ENCODE results near the gene CTBP1.

DNA sequence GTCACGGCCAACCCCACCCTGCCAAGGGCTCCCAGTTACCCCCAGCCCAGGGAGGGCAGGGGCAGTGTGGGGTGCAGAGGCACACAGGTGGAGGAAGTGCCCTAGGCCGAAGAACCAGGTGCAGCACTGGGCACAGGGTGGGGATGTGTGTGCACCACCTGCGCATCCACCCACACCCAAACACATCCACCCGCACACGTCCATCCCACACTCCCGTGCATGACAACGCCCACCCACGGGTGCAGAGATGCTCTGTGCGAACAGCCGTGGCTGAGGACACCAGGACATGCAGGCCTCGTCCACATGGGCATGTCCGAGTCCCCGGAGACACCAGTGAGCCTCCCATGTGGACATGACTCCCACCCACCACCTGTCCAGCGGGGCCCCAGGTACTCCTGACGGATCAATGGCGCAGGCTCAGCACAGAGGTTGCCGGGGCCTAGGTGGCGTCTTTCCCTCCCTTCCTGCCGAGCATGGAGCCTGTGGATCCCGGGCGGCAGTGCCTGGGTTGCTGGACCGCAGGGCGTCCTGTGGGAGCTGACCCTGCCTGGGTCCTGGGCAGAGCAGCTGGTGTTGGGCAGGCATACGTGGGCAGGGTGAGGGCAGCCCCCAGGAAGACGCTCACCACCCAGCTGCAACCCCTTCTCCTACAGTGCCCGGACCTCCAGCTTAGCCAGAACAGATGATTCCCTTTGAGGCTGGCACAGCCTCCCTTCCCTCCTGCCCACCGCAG is 19.6 kb downstream of the CTBP1 start:
- no peak for TF ChIP-seq EZH2 (IDR thresholded peaks at IDR 0.05; ENCODE audit: borderline replicate concordance, low read length)
- no peak for TF ChIP-seq CTCF (conservative IDR thresholded peaks at IDR 0.05 in 1 of 2, IDR thresholded peaks at IDR 0.05 in 1 of 2; ENCODE audit: extremely low read depth in 1 of 2, insufficient read depth in 1 of 2, low read depth in 1 of 2, low read length in 2 of 2)
